ENCODE measurements around the gene WDR70.

Gene WDR70

GRCh38 chr5:37637165-37637845 is 258.2 kb downstream of the WDR70 start:
- DNase-seq = peak in 1 of 2 donors; percentile 28
- no peak overlapping the region for H4K8ac ChIP-seq (ENCODE audit: low read depth, low read length)
- no peak overlapping the region for H3K4me3 ChIP-seq (ENCODE audit: low read depth, low read length)
- no peaks in the 10 kb centered on the region for H3K79me1 ChIP-seq (ENCODE audit: low read length)
- H4K12ac ChIP-seq (ENCODE audit: low read depth, low read length) = no peak overlapping the region
- no peak overlapping the region for H3K18ac ChIP-seq (ENCODE audit: low read length)
- H4K91ac ChIP-seq (ENCODE audit: low read depth, low read length) = no peak overlapping the region
- no peak overlapping the region for H3K4me2 ChIP-seq (ENCODE audit: low read length)
- H3K4me1 ChIP-seq (ENCODE audit: control insufficient read depth in 1 of 2, insufficient read depth in 2 of 2, low read length in 2 of 2) = peaks cover 0 to 3% of the 10 kb centered on the region in 2 experiments
- no peak overlapping the region for H3K4ac ChIP-seq (ENCODE audit: low read depth, low read length)
- no peaks in the 10 kb centered on the region for H3K36me3 ChIP-seq (ENCODE audit: control insufficient read depth in 1 of 2, insufficient read depth in 2 of 2, low read length in 2 of 2)
- H2BK5ac ChIP-seq (ENCODE audit: low read depth, low read length, poor library complexity) = no peak overlapping the region
- no peak overlapping the region for H3K9ac ChIP-seq (ENCODE audit: low read length)
- H2AFZ ChIP-seq (ENCODE audit: insufficient read depth, low read length, poor library complexity) = no peak overlapping the region
- no peaks in the 10 kb centered on the region for H3K27me3 ChIP-seq (ENCODE audit: insufficient read depth, low read length)
- no peak overlapping the region for H3K27ac ChIP-seq (ENCODE audit: low read depth, low read length)
- no CpG with 5 or more reads among the region's 7 CpGs for WGBS (ENCODE audit: extremely low coverage, insufficient coverage, insufficient read length)
- no peak overlapping the region for H3K14ac ChIP-seq (ENCODE audit: low read length)
- no peak overlapping the region for H2BK12ac ChIP-seq (ENCODE audit: low read length)
- no peak overlapping the region for H2AK5ac ChIP-seq (ENCODE audit: low read length)
- no peaks in the 10 kb centered on the region for H3K79me2 ChIP-seq (ENCODE audit: control insufficient read depth, insufficient read depth, low read length, poor library complexity)
- H3K9me3 ChIP-seq (ENCODE audit: insufficient read depth, low read depth, low read length) = no peaks in the 10 kb centered on the region
- H2BK120ac ChIP-seq (ENCODE audit: insufficient read depth, low read length, poor library complexity) = no peak overlapping the region
- no peak overlapping the region for H3K23ac ChIP-seq (ENCODE audit: low read length)

- H2BK5ac ChIP-seq (ENCODE audit: low read depth, low read length, poor library complexity) = no peak overlapping the region
- H3K79me1 ChIP-seq (ENCODE audit: low read length) = no peaks in the 10 kb centered on the region
- no peaks in the 10 kb centered on the region for H3K27me3 ChIP-seq (ENCODE audit: insufficient read depth, low read length)
- no peak overlapping the region for H3K14ac ChIP-seq (ENCODE audit: low read length)
- no peak overlapping the region for H3K4me2 ChIP-seq (ENCODE audit: low read length)
- H2AK5ac ChIP-seq (ENCODE audit: low read length) = no peak overlapping the region
- H4K8ac ChIP-seq (ENCODE audit: low read depth, low read length) = no peak overlapping the region
- no peaks in the 10 kb centered on the region for H3K79me2 ChIP-seq (ENCODE audit: control insufficient read depth, insufficient read depth, low read length, poor library complexity)
- WGBS (ENCODE audit: extremely low coverage, insufficient coverage, insufficient read length) = no CpG with 5 or more reads among the region's 1 CpG
- H3K9me3 ChIP-seq (ENCODE audit: insufficient read depth, low read depth, low read length) = no peaks in the 10 kb centered on the region
- no peak overlapping the region for H2BK12ac ChIP-seq (ENCODE audit: low read length)
- H3K23ac ChIP-seq (ENCODE audit: low read length) = no peak overlapping the region
- peaks cover 0 to 3% of the 10 kb centered on the region in 2 experiments for H3K4me1 ChIP-seq (ENCODE audit: control insufficient read depth in 1 of 2, insufficient read depth in 2 of 2, low read length in 2 of 2)
- no peak overlapping the region for H4K91ac ChIP-seq (ENCODE audit: low read depth, low read length)
- H2AFZ ChIP-seq (ENCODE audit: insufficient read depth, low read length, poor library complexity) = no peak overlapping the region
- H4K12ac ChIP-seq (ENCODE audit: low read depth, low read length) = no peak overlapping the region
- no peak overlapping the region for H3K9ac ChIP-seq (ENCODE audit: low read length)
- H3K4ac ChIP-seq (ENCODE audit: low read depth, low read length) = no peak overlapping the region
- no peak overlapping the region for H3K18ac ChIP-seq (ENCODE audit: low read length)
- no peaks in the 10 kb centered on the region for H3K36me3 ChIP-seq (ENCODE audit: control insufficient read depth in 1 of 2, insufficient read depth in 2 of 2, low read length in 2 of 2)
- H3K27ac ChIP-seq (ENCODE audit: low read depth, low read length) = no peak overlapping the region
- no peak overlapping the region for H2BK120ac ChIP-seq (ENCODE audit: insufficient read depth, low read length, poor library complexity)
- DNase-seq = peak in 1 of 2 donors; percentile 9
- H3K4me3 ChIP-seq (ENCODE audit: low read depth, low read length) = no peak overlapping the region
Observed at GRCh38 chr5:37638897-37639296, 259.8 kb downstream of the WDR70 start.

- Histone ChIP-seq H2BK12ac (ENCODE audit: low read length) (no peak overlapping the region), H3K27me3 (ENCODE audit: insufficient read depth, low read length) (no peaks in the 10 kb centered on the region), H3K9ac (ENCODE audit: low read length) (no peak overlapping the region), H4K91ac (ENCODE audit: low read depth, low read length) (no peak overlapping the region), H3K79me2 (ENCODE audit: control insufficient read depth, insufficient read depth, low read length, poor library complexity) (no peaks in the 10 kb centered on the region), H3K4me3 (ENCODE audit: low read depth, low read length) (no peak overlapping the region), H4K12ac (ENCODE audit: low read depth, low read length) (no peak overlapping the region), H2BK5ac (ENCODE audit: low read depth, low read length, poor library complexity) (no peak overlapping the region), H3K79me1 (ENCODE audit: low read length) (no peaks in the 10 kb centered on the region), H4K8ac (ENCODE audit: low read depth, low read length) (no peak overlapping the region), H2AFZ (ENCODE audit: insufficient read depth, low read length, poor library complexity) (no peak overlapping the region), H3K9me3 (ENCODE audit: insufficient read depth, low read depth, low read length) (no peaks in the 10 kb centered on the region), H3K4me2 (ENCODE audit: low read length) (no peak overlapping the region), H3K18ac (ENCODE audit: low read length) (no peak overlapping the region), H3K14ac (ENCODE audit: low read length) (no peak overlapping the region), H3K36me3 (ENCODE audit: control insufficient read depth in 1 of 2, insufficient read depth in 2 of 2, low read length in 2 of 2) (no peaks in the 10 kb centered on the region), H2BK120ac (ENCODE audit: insufficient read depth, low read length, poor library complexity) (no peak overlapping the region), H3K23ac (ENCODE audit: low read length) (no peak overlapping the region), H3K4me1 (ENCODE audit: control insufficient read depth in 1 of 2, insufficient read depth in 2 of 2, low read length in 2 of 2) (peaks cover 0 to 3% of the 10 kb centered on the region in 2 experiments), H3K4ac (ENCODE audit: low read depth, low read length) (no peak overlapping the region), H3K27ac (ENCODE audit: low read depth, low read length) (no peak overlapping the region), H2AK5ac (ENCODE audit: low read length) (no peak overlapping the region)
- peak in 1 of 2 donors; percentile 62 for DNase-seq
- WGBS (ENCODE audit: extremely low coverage, insufficient coverage, insufficient read length) = no CpG with 5 or more reads among the region's 2 CpGs
Observed at GRCh38 chr5:37640088-37640487, 261.0 kb downstream of the WDR70 start.

GRCh38 chr5:37641933-37642332 is 262.8 kb downstream of the WDR70 start:
- Histone ChIP-seq H3K23ac (ENCODE audit: low read length) (no peak overlapping the region), H3K9ac (ENCODE audit: low read length) (no peak overlapping the region), H2AFZ (ENCODE audit: insufficient read depth, low read length, poor library complexity) (no peak overlapping the region), H4K91ac (ENCODE audit: low read depth, low read length) (no peak overlapping the region), H3K27me3 (ENCODE audit: insufficient read depth, low read length) (no peaks in the 10 kb centered on the region), H2BK5ac (ENCODE audit: low read depth, low read length, poor library complexity) (no peak overlapping the region), H2AK5ac (ENCODE audit: low read length) (no peak overlapping the region), H3K14ac (ENCODE audit: low read length) (no peak overlapping the region), H3K4me2 (ENCODE audit: low read length) (no peak overlapping the region), H3K79me2 (ENCODE audit: control insufficient read depth, insufficient read depth, low read length, poor library complexity) (no peaks in the 10 kb centered on the region), H3K18ac (ENCODE audit: low read length) (no peak overlapping the region), H3K27ac (ENCODE audit: low read depth, low read length) (no peak overlapping the region), H3K79me1 (ENCODE audit: low read length) (no peaks in the 10 kb centered on the region), H4K8ac (ENCODE audit: low read depth, low read length) (no peak overlapping the region), H3K36me3 (ENCODE audit: control insufficient read depth in 1 of 2, insufficient read depth in 2 of 2, low read length in 2 of 2) (no peaks in the 10 kb centered on the region), H3K4me3 (ENCODE audit: low read depth, low read length) (no peak overlapping the region), H4K12ac (ENCODE audit: low read depth, low read length) (no peak overlapping the region), H2BK12ac (ENCODE audit: low read length) (no peak overlapping the region), H3K4ac (ENCODE audit: low read depth, low read length) (no peak overlapping the region), H3K4me1 (ENCODE audit: control insufficient read depth in 1 of 2, insufficient read depth in 2 of 2, low read length in 2 of 2) (peaks cover 0 to 3% of the 10 kb centered on the region in 2 experiments), H2BK120ac (ENCODE audit: insufficient read depth, low read length, poor library complexity) (no peak overlapping the region), H3K9me3 (ENCODE audit: insufficient read depth, low read depth, low read length) (no peaks in the 10 kb centered on the region)
- no CpG with 5 or more reads among the region's 1 CpG for WGBS (ENCODE audit: extremely low coverage, insufficient coverage, insufficient read length)
- DNase-seq = no peak
